ENCODE data around the gene CPED1.

DNA sequence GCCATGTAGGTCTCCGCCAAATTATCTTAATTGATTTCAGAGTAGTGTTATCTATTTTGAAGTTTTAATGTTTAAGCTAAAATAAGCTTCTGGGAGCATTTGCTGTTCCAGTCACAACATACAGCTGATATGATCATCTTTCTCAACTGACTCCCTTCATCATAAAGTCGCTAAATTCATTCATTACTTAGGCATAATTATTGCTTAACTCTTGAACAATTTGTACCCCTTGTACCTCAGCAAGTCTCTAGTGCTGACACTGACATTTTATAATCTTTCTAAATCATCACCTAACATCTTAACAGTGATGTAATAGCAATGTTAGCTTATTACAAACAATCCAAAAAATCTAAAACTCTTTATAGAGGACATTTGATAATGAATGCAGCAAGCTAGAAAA, 286.0 kb downstream of the CPED1 start:
- TF ChIP-seq, protein P1, sequence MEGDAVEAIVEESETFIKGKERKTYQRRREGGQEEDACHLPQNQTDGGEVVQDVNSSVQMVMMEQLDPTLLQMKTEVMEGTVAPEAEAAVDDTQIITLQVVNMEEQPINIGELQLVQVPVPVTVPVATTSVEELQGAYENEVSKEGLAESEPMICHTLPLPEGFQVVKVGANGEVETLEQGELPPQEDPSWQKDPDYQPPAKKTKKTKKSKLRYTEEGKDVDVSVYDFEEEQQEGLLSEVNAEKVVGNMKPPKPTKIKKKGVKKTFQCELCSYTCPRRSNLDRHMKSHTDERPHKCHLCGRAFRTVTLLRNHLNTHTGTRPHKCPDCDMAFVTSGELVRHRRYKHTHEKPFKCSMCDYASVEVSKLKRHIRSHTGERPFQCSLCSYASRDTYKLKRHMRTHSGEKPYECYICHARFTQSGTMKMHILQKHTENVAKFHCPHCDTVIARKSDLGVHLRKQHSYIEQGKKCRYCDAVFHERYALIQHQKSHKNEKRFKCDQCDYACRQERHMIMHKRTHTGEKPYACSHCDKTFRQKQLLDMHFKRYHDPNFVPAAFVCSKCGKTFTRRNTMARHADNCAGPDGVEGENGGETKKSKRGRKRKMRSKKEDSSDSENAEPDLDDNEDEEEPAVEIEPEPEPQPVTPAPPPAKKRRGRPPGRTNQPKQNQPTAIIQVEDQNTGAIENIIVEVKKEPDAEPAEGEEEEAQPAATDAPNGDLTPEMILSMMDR (tag by site-specific recombination; IDR thresholded peaks at IDR 0.05), result no peak
- TF ChIP-seq ZFP3 (tag by site-specific recombination; IDR thresholded peaks at IDR 0.05; ENCODE audit: low read depth) (no peak), EGR2 (tag by site-specific recombination; IDR thresholded peaks at IDR 0.05; ENCODE audit: low read depth) (no peak), KLF16 (tag by site-specific recombination; IDR thresholded peaks at IDR 0.05) (no peak), ZNF423 (tag by site-specific recombination; IDR thresholded peaks at IDR 0.05) (no peak), YY1 (tag by site-specific recombination; IDR thresholded peaks at IDR 0.05) (no peak), SP2 (tag by site-specific recombination; IDR thresholded peaks at IDR 0.05) (no peak)
- TF ChIP-seq, protein P2, sequence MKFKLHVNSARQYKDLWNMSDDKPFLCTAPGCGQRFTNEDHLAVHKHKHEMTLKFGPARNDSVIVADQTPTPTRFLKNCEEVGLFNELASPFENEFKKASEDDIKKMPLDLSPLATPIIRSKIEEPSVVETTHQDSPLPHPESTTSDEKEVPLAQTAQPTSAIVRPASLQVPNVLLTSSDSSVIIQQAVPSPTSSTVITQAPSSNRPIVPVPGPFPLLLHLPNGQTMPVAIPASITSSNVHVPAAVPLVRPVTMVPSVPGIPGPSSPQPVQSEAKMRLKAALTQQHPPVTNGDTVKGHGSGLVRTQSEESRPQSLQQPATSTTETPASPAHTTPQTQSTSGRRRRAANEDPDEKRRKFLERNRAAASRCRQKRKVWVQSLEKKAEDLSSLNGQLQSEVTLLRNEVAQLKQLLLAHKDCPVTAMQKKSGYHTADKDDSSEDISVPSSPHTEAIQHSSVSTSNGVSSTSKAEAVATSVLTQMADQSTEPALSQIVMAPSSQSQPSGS (tag by site-specific recombination; IDR thresholded peaks at IDR 0.05; ENCODE audit: low read depth), result no peak
- TF ChIP-seq, protein P3, sequence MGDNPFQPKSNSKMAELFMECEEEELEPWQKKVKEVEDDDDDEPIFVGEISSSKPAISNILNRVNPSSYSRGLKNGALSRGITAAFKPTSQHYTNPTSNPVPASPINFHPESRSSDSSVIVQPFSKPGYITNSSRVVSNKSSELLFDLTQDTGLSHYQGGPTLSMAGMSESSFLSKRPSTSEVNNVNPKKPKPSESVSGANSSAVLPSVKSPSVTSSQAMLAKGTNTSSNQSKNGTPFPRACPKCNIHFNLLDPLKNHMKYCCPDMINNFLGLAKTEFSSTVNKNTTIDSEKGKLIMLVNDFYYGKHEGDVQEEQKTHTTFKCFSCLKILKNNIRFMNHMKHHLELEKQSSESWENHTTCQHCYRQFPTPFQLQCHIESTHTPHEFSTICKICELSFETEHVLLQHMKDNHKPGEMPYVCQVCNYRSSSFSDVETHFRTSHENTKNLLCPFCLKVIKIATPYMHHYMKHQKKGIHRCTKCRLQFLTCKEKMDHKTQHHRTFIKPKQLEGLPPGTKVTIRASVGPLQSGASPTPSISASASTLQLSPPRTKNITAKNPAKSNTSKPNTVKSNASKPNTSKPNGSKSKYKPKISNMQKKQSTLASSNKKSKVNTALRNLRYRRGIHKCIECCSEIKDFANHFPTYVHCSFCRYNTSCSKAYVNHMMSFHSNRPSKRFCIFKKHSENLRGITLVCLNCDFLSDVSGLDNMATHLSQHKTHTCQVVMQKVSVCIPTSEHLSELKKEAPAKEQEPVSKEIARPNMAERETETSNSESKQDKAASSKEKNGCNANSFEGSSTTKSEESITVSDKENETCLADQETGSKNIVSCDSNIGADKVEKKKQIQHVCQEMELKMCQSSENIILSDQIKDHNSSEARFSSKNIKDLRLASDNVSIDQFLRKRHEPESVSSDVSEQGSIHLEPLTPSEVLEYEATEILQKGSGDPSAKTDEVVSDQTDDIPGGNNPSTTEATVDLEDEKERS (tag by site-specific recombination; IDR thresholded peaks at IDR 0.05), result no peak
- TF ChIP-seq, protein P4, sequence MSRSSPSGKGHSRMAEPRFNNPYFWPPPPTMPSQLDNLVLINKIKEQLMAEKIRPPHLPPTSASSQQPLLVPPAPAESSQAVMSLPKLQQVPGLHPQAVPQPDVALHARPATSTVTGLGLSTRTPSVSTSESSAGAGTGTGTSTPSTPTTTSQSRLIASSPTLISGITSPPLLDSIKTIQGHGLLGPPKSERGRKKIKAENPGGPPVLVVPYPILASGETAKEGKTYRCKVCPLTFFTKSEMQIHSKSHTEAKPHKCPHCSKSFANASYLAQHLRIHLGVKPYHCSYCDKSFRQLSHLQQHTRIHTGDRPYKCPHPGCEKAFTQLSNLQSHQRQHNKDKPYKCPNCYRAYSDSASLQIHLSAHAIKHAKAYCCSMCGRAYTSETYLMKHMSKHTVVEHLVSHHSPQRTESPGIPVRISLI (tag by site-specific recombination; IDR thresholded peaks at IDR 0.05), result no peak
